Testis (tissue), 3 donors: ENCODE results near the gene SSTR5. TPM values are rescaled to one million over a fixed set of nuclear protein-coding genes. Genes with fewer than 3 reads are reported as not detected.

ENCODE experiments used
- DNase-seq: peaks from one replicate; pipeline ENCODE4 v3.0.0-alpha.2; 2019
- H3K27ac ChIP-seq, 2 donors: fragments of 200-600 bp; sonication (generic); one replicate each; pipeline ENCODE4 v1.5.1; 2019
- H3K27me3 ChIP-seq: fragments of 200-600 bp; sonication (generic); one replicate; pipeline ENCODE4 v1.5.1; 2019
- H3K36me3 ChIP-seq: fragments of 200-600 bp; sonication (generic); one replicate; pipeline ENCODE4 v1.5.1; 2017; ENCODE audit warnings: low read depth; ENCODE audit errors: missing control alignments
- H3K4me1 ChIP-seq: fragments of 200-600 bp; sonication (generic); one replicate; pipeline ENCODE4 v1.5.1; 2019
- H3K4me3 ChIP-seq, 2 donors: fragments of 200-600 bp; sonication (generic); one replicate each; pipeline ENCODE4 v1.5.1; 2017 to 2019
- H3K9me3 ChIP-seq: fragments of 200-600 bp; sonication (generic); one replicate; pipeline ENCODE4 v1.5.1; 2017
- CTCF ChIP-seq, 3 experiments: fragments of 450-650 bp in 2 of 3; fragments of 200-600 bp in 1 of 3; sonication (generic) in 1 of 3; IDR thresholded peaks; one replicate each; pipeline ENCODE4 v1.5.1; 2016 to 2019; ENCODE audit warnings: antibody characterized with exemption in 3 of 3, mild to moderate bottlenecking in 2 of 3, moderate library complexity in 1 of 3
- POLR2A ChIP-seq: fragments of 450-650 bp; IDR thresholded peaks from one replicate; pipeline ENCODE4 v1.6.1; 2017; ENCODE audit warnings: antibody characterized with exemption, mild to moderate bottlenecking, moderate library complexity
- WGBS, 2 donors: methylation state at CpG; one replicate each; pipeline ENCODE4 v1.1.5; 2018; 5-methylcytosine and 5-hydroxymethylcytosine counted together
- intact Hi-C: fragments of 100-400 bp; cut with DNase I; formaldehyde crosslinking; loops from one replicate; pipeline ENCODE4 v1.15.1; 2023; ENCODE audit warnings: low total_unique reads
- polyA plus RNA-seq: library from polyadenylated mRNA; stranded (reverse); fragments of 350-450 nt; fragmentation: Illumina TruSeq; extraction: RNeasy Lipid Tissue Mini Kit (QIAGEN cat#74804); gene quantifications from one replicate; pipeline ENCODE4 v1.2.3, GENCODE V29; 2014; ENCODE audit warnings: low read depth, low replicate concordance; ENCODE audit not compliant: insufficient read depth
- total RNA-seq, 2 donors: library from RNA; depleted of rRNA; stranded (reverse); fragments of >200 nt; gene quantifications; one replicate each; pipeline ENCODE4 v1.2.3, GENCODE V29; 2016

Gene SSTR5
- total and polyA plus RNA-seq, 3 donors from 2014 or later, result 0.31 TPM; not detected in 2

DNA sequence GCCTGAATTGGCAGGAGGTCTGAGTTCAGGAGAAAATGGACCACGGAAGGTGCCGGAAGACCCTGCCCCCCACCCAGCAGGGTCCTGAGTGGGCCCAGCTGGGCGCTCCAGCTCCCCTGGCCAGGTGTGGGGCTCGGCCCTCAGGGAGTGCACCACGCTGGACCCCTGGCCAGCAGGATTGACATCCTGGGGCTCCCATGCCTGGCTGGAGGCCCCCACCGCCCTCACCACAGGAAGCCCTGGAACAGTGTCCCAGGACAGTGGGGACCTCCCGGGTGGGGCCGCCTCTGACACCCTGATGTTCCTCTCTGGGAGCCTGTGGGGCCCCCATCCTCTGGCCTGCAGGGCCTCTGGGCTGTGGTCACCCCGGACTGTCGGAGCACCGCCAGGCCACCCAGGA is 52.2 kb downstream of the SSTR5 start:
- no peaks in the 10 kb centered on the region for H3K4me1 ChIP-seq
- no peaks in the 10 kb centered on the region for H3K9me3 ChIP-seq
- H3K27ac ChIP-seq, result no peak overlapping the region
- H3K36me3 ChIP-seq, result no peaks in the 10 kb centered on the region
- no peak for DNase-seq
- WGBS, 2 donors, result 93% methylated on average over 11 of the region's 11 CpGs; no CpG with 5 or more reads in 1 of the 2 donors
- no peaks in the 10 kb centered on the region for H3K27me3 ChIP-seq
- intact Hi-C loops, result no loop called here
- no peak overlapping the region for H3K4me3 ChIP-seq
- TF ChIP-seq POLR2A, result no peak
- TF ChIP-seq CTCF (IDR thresholded peaks at IDR 0.05), result no peak

GRCh38 chr16:1125471-1125870 is 52.9 kb downstream of the SSTR5 start:
- no peaks in the 10 kb centered on the region for H3K9me3 ChIP-seq
- H3K36me3 ChIP-seq, result no peaks in the 10 kb centered on the region
- no peak overlapping the region for H3K4me3 ChIP-seq
- intact Hi-C loops, result no loop called here
- WGBS, 2 donors, result 37 to 57% methylated on average over 7 to 18 of the region's 18 CpGs
- H3K4me1 ChIP-seq, result no peaks in the 10 kb centered on the region
- TF ChIP-seq POLR2A, result no peak
- TF ChIP-seq CTCF (IDR thresholded peaks at IDR 0.05), result no peak
- H3K27ac ChIP-seq, result no peak overlapping the region
- no peaks in the 10 kb centered on the region for H3K27me3 ChIP-seq
- no peak for DNase-seq

- no peaks in the 10 kb centered on the region for H3K27me3 ChIP-seq
- WGBS, 2 donors, result 40 to 50% methylated on average over 2 to 16 of the region's 17 CpGs
These were observed 53.5 kb downstream of the SSTR5 start for GRCh38 chr16:1126044-1126443.

DNA sequence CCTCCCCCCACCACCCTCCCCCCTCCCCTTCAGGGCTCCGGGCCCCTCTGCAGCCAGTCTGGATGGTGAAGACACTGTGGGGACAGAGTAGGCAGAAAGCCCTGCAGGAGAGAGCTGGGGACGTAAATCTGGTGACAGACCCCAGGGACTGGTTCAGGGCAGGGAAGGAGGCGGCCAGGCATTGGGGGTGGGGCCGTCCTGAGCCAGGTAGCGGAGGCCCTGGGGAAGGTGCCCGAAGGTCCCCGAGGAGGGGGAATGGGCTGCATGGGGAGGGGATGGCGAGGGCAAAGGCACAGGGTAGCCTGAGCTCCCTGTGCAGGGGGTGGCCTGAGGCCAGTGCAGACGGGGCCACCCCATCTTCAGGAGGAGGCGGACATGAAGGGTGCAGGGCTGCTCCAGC is 54.0 kb downstream of the SSTR5 start:
- 56 to 70% methylated on average over 4 to 10 of the region's 10 CpGs for WGBS, 2 donors
- Histone ChIP-seq H3K27me3 (no peaks in the 10 kb centered on the region), H3K4me1 (no peaks in the 10 kb centered on the region), H3K36me3 (no peaks in the 10 kb centered on the region), H3K4me3 (no peak overlapping the region), H3K9me3 (no peaks in the 10 kb centered on the region), H3K27ac (no peak overlapping the region)
- no peak for DNase-seq
- intact Hi-C loops, result no loop called here
- TF ChIP-seq POLR2A (no peak), CTCF (IDR thresholded peaks at IDR 0.05) (no peak)

More at GRCh38 chr16:1126044-1126443, 53.5 kb downstream of the SSTR5 start:
- H3K4me1 ChIP-seq, result no peaks in the 10 kb centered on the region
- H3K36me3 ChIP-seq, result no peaks in the 10 kb centered on the region
- no peak for DNase-seq
- H3K27ac ChIP-seq, result no peak overlapping the region
- no peak for TF ChIP-seq CTCF (IDR thresholded peaks at IDR 0.05)
- no peak for TF ChIP-seq POLR2A
- H3K4me3 ChIP-seq, result no peak overlapping the region
- no peaks in the 10 kb centered on the region for H3K9me3 ChIP-seq
- intact Hi-C loops, result no loop called here

DNA sequence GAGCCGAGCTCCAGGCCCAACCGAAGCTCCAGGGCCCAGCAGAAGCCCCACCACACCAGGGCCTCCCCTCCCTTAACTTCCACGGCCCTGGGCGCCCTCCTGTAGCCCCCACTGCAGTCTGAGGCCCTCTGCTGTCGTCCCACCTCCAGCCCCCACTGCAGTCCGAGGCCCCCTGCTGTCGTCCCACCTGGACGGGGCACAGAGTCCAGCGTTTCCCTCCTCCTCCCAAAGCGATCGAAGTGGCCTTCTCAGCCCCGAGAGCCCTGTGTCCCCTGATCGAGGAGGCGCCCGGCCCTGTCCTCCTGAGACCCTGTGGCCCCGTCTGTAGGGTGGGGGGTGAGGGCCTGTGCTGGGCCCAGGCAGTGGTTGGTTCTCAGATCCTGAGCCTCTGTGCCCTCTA is 54.6 kb downstream of the SSTR5 start:
- no peak for TF ChIP-seq POLR2A
- TF ChIP-seq CTCF (IDR thresholded peaks at IDR 0.05), result no peak
- Histone ChIP-seq H3K27me3 (no peaks in the 10 kb centered on the region), H3K27ac (no peak overlapping the region), H3K36me3 (no peaks in the 10 kb centered on the region), H3K4me3 (no peak overlapping the region), H3K9me3 (no peaks in the 10 kb centered on the region), H3K4me1 (no peaks in the 10 kb centered on the region)
- no peak for DNase-seq
- intact Hi-C loops, result no loop called here
- WGBS, 2 donors, result 53 to 66% methylated on average over 16 of the region's 16 CpGs
